ENCODE data around the gene TIA1. TPM values are rescaled to one million over a fixed set of nuclear protein-coding genes. Genes with fewer than 3 reads are reported as not detected.

Gene TIA1
- total RNA-seq, 4 donors from 2014 or later: 41.1 to 82.2 (median 47.3) TPM

- no peak overlapping the region for H3K27ac ChIP-seq (replicated peaks in 1 of 4)
- no peaks in the 10 kb centered on the region for H3K27me3 ChIP-seq
- H3K4me1 ChIP-seq: no peaks in the 10 kb centered on the region
- intact Hi-C loops (cut with DNase I): no loop called here
- no peaks in the 10 kb centered on the region for H3K9me3 ChIP-seq
- 71% methylated on average over 2 of the region's 2 CpGs for WGBS
- no peak for DNase-seq (ENCODE audit: extremely low spot score)
- H3K36me3 ChIP-seq: peaks cover 25 to 98% (median 85%) of the 10 kb centered on the region in 4 donors
- H3K4me3 ChIP-seq: no peak overlapping the region
- no peak for TF ChIP-seq EP300 (IDR thresholded peaks at IDR 0.05)
- TF ChIP-seq POLR2A (IDR thresholded peaks at IDR 0.05; ENCODE audit: low read depth): no peak
- no peak for TF ChIP-seq CTCF (IDR thresholded peaks at IDR 0.05)
- TF ChIP-seq POLR2AphosphoS5 (IDR thresholded peaks at IDR 0.05): no peak
Measured at GRCh38 chr2:70161069-70161534, 87.3 kb downstream of the TIA1 start.

GRCh38 chr2:70160545-70160944 is 87.9 kb downstream of the TIA1 start:
- H3K9me3 ChIP-seq: no peaks in the 10 kb centered on the region
- H3K27ac ChIP-seq (replicated peaks in 1 of 4): no peak overlapping the region
- WGBS: 88% methylated on average over 6 of the region's 6 CpGs
- H3K36me3 ChIP-seq: peaks cover 20 to 96% (median 82%) of the 10 kb centered on the region in 4 donors
- H3K4me3 ChIP-seq: no peak overlapping the region
- no peaks in the 10 kb centered on the region for H3K4me1 ChIP-seq
- H3K27me3 ChIP-seq: no peaks in the 10 kb centered on the region
- no peak for DNase-seq (ENCODE audit: extremely low spot score)
- TF ChIP-seq EP300 (IDR thresholded peaks at IDR 0.05) (no peak), POLR2A (IDR thresholded peaks at IDR 0.05; ENCODE audit: low read depth) (no peak), POLR2AphosphoS5 (IDR thresholded peaks at IDR 0.05) (no peak), CTCF (IDR thresholded peaks at IDR 0.05) (no peak)
- intact Hi-C loops (cut with DNase I): no loop called here

Small RNA genes within 50 kb of the gene (small RNA-seq; reads per million reads assigned to genes)
- 0 reads per million in 3 donors for gene AC016700.2
- 0 reads per million in 3 donors for gene MIR1285-2

Other genes starting within 250 kb of the TIA1 start
- gene PCBP1, start 161.2 kb downstream of the TIA1 start, total RNA-seq: 100 to 1,000 TPM; 156 to 220 (median 189) TPM
- gene C2orf42, start 57.6 kb downstream of the TIA1 start, total RNA-seq: 10 to 100 TPM; 15.4 to 20.9 (median 17.9) TPM
- 10 to 100 TPM; 52.2 to 87.4 (median 65.9) TPM for gene PCYOX1, start 9.5 kb upstream of the TIA1 start, total RNA-seq
- 100 to 1,000 TPM in 3 of 4 donors, 10 to 100 TPM in 1; 85.8 to 125 (median 118) TPM for gene SNRPG, start 45.1 kb upstream of the TIA1 start, total RNA-seq
- gene FAM136A, start 53.4 kb upstream of the TIA1 start, total RNA-seq: 10 to 100 TPM; 19.4 to 29.4 (median 23.7) TPM